H1 (cell line): ENCODE measurements around the gene TARDBP. TPM values are rescaled to one million over a fixed set of nuclear protein-coding genes. Genes with fewer than 3 reads are reported as not detected.

Experiments
- CTCF ChIA-PET: fragments of 300-600 bp; sonication (Branson Sonifier 250); formaldehyde crosslinking; loops from one replicate; lab custom pipeline; 2021; ENCODE audit not compliant: partially characterized antibody; lab: Charles Lee
- POLR2A ChIA-PET: fragments of 300-600 bp; sonication (Branson Sonifier 250); formaldehyde crosslinking; loops from one replicate; lab custom pipeline; 2021; ENCODE audit warnings: inconsistent platforms; ENCODE audit not compliant: partially characterized antibody; lab: Charles Lee
- DNase-seq, 2 experiments: peaks; one replicate each; pipeline versions ENCODE4 v3.0.0 to v3.0.0-alpha.2; 2010 to 2022; ENCODE audit warnings: low spot score in 2 of 2, low read depth in 1 of 2, mixed read lengths in 1 of 2
- FAIRE-seq: peaks from 2 replicates; lab custom pipeline; 2011; peaks lifted over from hg19 to GRCh38; lab: Jason Lieb, UNC
- H2AFZ ChIP-seq: 2 replicates; pipeline ENCODE4 v1.8.1; 2012; ENCODE audit warnings: low read length, inconsistent platforms
- H2AK5ac ChIP-seq: 2 replicates; pipeline ENCODE4 v1.6.1; 2013; ENCODE audit warnings: low read depth, low read length
- H2BK120ac ChIP-seq: replicated peaks from 2 replicates; pipeline ENCODE3; 2013; ENCODE audit warnings: low read depth, low read length, inconsistent platforms
- H2BK12ac ChIP-seq: 2 replicates; pipeline ENCODE4 v1.6.1; 2013; ENCODE audit warnings: low read depth, low read length
- H2BK15ac ChIP-seq: 2 replicates; pipeline ENCODE4 v1.6.1; 2013; ENCODE audit warnings: low read length
- H2BK20ac ChIP-seq: 2 replicates; pipeline ENCODE4 v1.6.1; 2013; ENCODE audit warnings: low read length
- H2BK5ac ChIP-seq: 2 replicates; pipeline ENCODE4 v1.6.1; 2013; ENCODE audit warnings: low read depth, low read length
- H3K14ac ChIP-seq: 2 replicates; pipeline ENCODE4 v1.6.1; 2013; ENCODE audit warnings: inconsistent platforms; ENCODE audit not compliant: insufficient read length
- H3K18ac ChIP-seq: 2 replicates; pipeline ENCODE4 v1.6.1; 2013; ENCODE audit warnings: low read length; ENCODE audit errors: extremely low read depth
- H3K23ac ChIP-seq: 2 replicates; pipeline ENCODE4 v1.6.1; 2013; ENCODE audit warnings: inconsistent platforms; ENCODE audit not compliant: insufficient read length
- H3K23me2 ChIP-seq: 2 replicates; pipeline ENCODE4 v1.6.1; 2013; ENCODE audit warnings: low read depth, low read length
- H3K27ac ChIP-seq: 2 replicates; pipeline ENCODE4 v1.6.1; 2011; ENCODE audit warnings: low read depth, low read length, inconsistent platforms
- H3K27me3 ChIP-seq, 4 experiments: replicated peaks in 1 of 4; 1 replicate in 1 of 4; 2 replicates in 3 of 4; pipeline versions ENCODE4 v1.6.1 to v1.8.1; 2011 to 2013; ENCODE audit warnings: low read length in 3 of 4, mild to moderate bottlenecking in 3 of 4, inconsistent platforms in 2 of 4, mixed read lengths in 2 of 4, moderate library complexity in 1 of 4; ENCODE audit not compliant: control insufficient read depth in 3 of 4, insufficient read depth in 3 of 4; ENCODE audit errors: extremely low read depth in 1 of 4
- H3K36me3 ChIP-seq, 4 experiments: 2 replicates each; pipeline versions ENCODE4 v1.6.1 to v1.8.1; 2011 to 2013; ENCODE audit warnings: mild to moderate bottlenecking in 4 of 4, low read length in 3 of 4, moderate library complexity in 2 of 4, control low read depth in 1 of 4, inconsistent platforms in 1 of 4; ENCODE audit not compliant: insufficient read depth in 4 of 4, control insufficient read depth in 2 of 4
- H3K4ac ChIP-seq: replicated peaks from 2 replicates; pipeline ENCODE3; 2013; ENCODE audit warnings: low read length, low read depth, mixed read lengths, inconsistent platforms; ENCODE audit not compliant: insufficient read length
- H3K4me1 ChIP-seq, 4 experiments: replicated peaks in 1 of 4; 1 replicate in 1 of 4; 2 replicates in 3 of 4; pipeline versions ENCODE4 v1.6.1 to v1.8.1; 2011 to 2013; ENCODE audit warnings: low read length in 3 of 4, inconsistent platforms in 2 of 4, mixed read lengths in 1 of 4; ENCODE audit not compliant: insufficient read depth in 4 of 4, control insufficient read depth in 3 of 4
- H3K4me2 ChIP-seq, 2 experiments: 2 replicates each; pipeline versions ENCODE4 v1.6.1 to v1.8.1; 2011 to 2013; ENCODE audit warnings: low read depth in 2 of 2, low read length in 2 of 2, control low read depth in 1 of 2, inconsistent platforms in 1 of 2, mild to moderate bottlenecking in 1 of 2; ENCODE audit not compliant: insufficient read depth in 1 of 2
- H3K4me3 ChIP-seq, 4 experiments: fragments of 200-600, 300-600 bp in 1 of 4; sonication (generic), shearing (Covaris generic), sonication (Bioruptor Twin) in 1 of 4; 2 replicates each; pipeline versions ENCODE4 v1.5.1 to v1.8.1; 2011 to 2016; ENCODE audit warnings: low read length in 4 of 4, low read depth in 3 of 4, control low read depth in 2 of 4, inconsistent platforms in 2 of 4, mild to moderate bottlenecking in 2 of 4, mixed read lengths in 1 of 4, moderate library complexity in 1 of 4; ENCODE audit not compliant: insufficient read depth in 2 of 4; ENCODE audit errors: extremely low read depth in 1 of 4
- H3K56ac ChIP-seq: replicated peaks from 2 replicates; pipeline ENCODE3; 2013; ENCODE audit warnings: low read depth, mild to moderate bottlenecking, mixed read lengths, low read length, inconsistent platforms; ENCODE audit not compliant: insufficient read length
- H3K79me1 ChIP-seq: 2 replicates; pipeline ENCODE4 v1.6.1; 2013; ENCODE audit warnings: low read depth, low read length, control low read depth
- H3K79me2 ChIP-seq, 2 experiments: 2 replicates each; pipeline versions ENCODE4 v1.6.1 to v1.8.1; 2012 to 2013; ENCODE audit warnings: low read length in 2 of 2, mild to moderate bottlenecking in 2 of 2, inconsistent platforms in 1 of 2; ENCODE audit not compliant: insufficient read depth in 2 of 2, control insufficient read depth in 1 of 2
- H3K9ac ChIP-seq, 4 experiments: replicated peaks in 1 of 4; 1 replicate in 1 of 4; 2 replicates in 3 of 4; pipeline versions ENCODE4 v1.6.1 to v1.8.1; 2011 to 2013; ENCODE audit warnings: low read depth in 3 of 4, low read length in 3 of 4, control low read depth in 2 of 4, mild to moderate bottlenecking in 2 of 4, moderate library complexity in 2 of 4, inconsistent platforms in 1 of 4; ENCODE audit errors: extremely low read depth in 1 of 4
- H3K9me3 ChIP-seq, 2 experiments: 2 replicates each; pipeline versions ENCODE4 v1.6.1 to v1.8.1; 2012 to 2013; ENCODE audit warnings: mild to moderate bottlenecking in 2 of 2, moderate library complexity in 2 of 2, control low read depth in 1 of 2, inconsistent platforms in 1 of 2, low read depth in 1 of 2, low read length in 1 of 2, mixed read lengths in 1 of 2; ENCODE audit not compliant: insufficient read depth in 2 of 2
- H4K20me1 ChIP-seq, 2 experiments: replicated peaks in 1 of 2; 2 replicates each; pipeline versions ENCODE3 to v1.8.1; 2011 to 2013; ENCODE audit warnings: inconsistent platforms in 2 of 2, low read length in 2 of 2, mild to moderate bottlenecking in 1 of 2; ENCODE audit not compliant: insufficient read depth in 2 of 2, control insufficient read depth in 1 of 2
- H4K5ac ChIP-seq: 2 replicates; pipeline ENCODE4 v1.6.1; 2013; ENCODE audit warnings: low read length, low read depth, mixed read lengths, inconsistent platforms; ENCODE audit not compliant: insufficient read length
- H4K8ac ChIP-seq: 2 replicates; pipeline ENCODE4 v1.8.0; 2013; ENCODE audit warnings: mild to moderate bottlenecking, moderate library complexity, low read length, inconsistent platforms; ENCODE audit not compliant: insufficient read depth; ENCODE audit errors: extremely low read depth
- H4K91ac ChIP-seq: replicated peaks from 2 replicates; pipeline ENCODE3; 2013; ENCODE audit warnings: low read length, mixed read lengths, inconsistent platforms; ENCODE audit not compliant: insufficient read length
- CHD2 ChIP-seq: IDR thresholded peaks from 2 replicates; pipeline ENCODE4 v1.6.1; 2012; ENCODE audit warnings: low read length, improper control_type of control experiment
- CREB1 ChIP-seq: IDR thresholded peaks from 2 replicates; pipeline ENCODE4 v1.6.1; 2012; ENCODE audit warnings: inconsistent platforms
- E2F6 ChIP-seq: IDR thresholded peaks from 2 replicates; pipeline ENCODE4 v1.6.1; 2012; ENCODE audit warnings: inconsistent platforms
- GABPA ChIP-seq: IDR thresholded peaks from 2 replicates; pipeline ENCODE4 v1.6.1; 2011; ENCODE audit warnings: mild to moderate bottlenecking, low read length, moderate library complexity, borderline replicate concordance; ENCODE audit not compliant: insufficient read depth
- RAD21 ChIP-seq, 2 experiments: IDR thresholded peaks in 1 of 2; conservative IDR thresholded peaks in 1 of 2; 2 replicates each; pipeline ENCODE4 v1.6.1; 2011; ENCODE audit warnings: low read depth in 2 of 2, low read length in 2 of 2, improper control_type of control experiment in 1 of 2, inconsistent platforms in 1 of 2, mild to moderate bottlenecking in 1 of 2, moderate library complexity in 1 of 2
- RFX5 ChIP-seq: IDR thresholded peaks from 2 replicates; pipeline ENCODE4 v1.6.1; 2011; ENCODE audit warnings: low read depth, low read length, improper control_type of control experiment, borderline replicate concordance
- RXRA ChIP-seq: IDR thresholded peaks from 2 replicates; pipeline ENCODE4 v1.6.1; 2011; ENCODE audit warnings: low read depth, mild to moderate bottlenecking, low read length, moderate library complexity; ENCODE audit not compliant: insufficient read depth
- SUZ12 ChIP-seq: fragments of 200-600 bp; sonication (generic); IDR thresholded peaks from 2 replicates; pipeline ENCODE4 v1.6.1; 2012; ENCODE audit warnings: mild to moderate bottlenecking, inconsistent platforms, low read length, moderate library complexity, mixed read lengths
- TAF1 ChIP-seq: IDR thresholded peaks from 2 replicates; pipeline ENCODE4 v1.6.1; 2011; ENCODE audit warnings: mild to moderate bottlenecking, low read depth, low read length
- TBP ChIP-seq: IDR thresholded peaks from 2 replicates; pipeline ENCODE4 v1.6.1; 2011; ENCODE audit warnings: low read depth, low read length, improper control_type of control experiment
- YY1 ChIP-seq: IDR thresholded peaks from 2 replicates; pipeline ENCODE4 v1.6.1; 2011; ENCODE audit warnings: low read depth, mild to moderate bottlenecking, low read length
- WGBS, 2 experiments: shearing (Covaris generic) in 1 of 2; methylation state at CpG; one replicate each; pipeline versions ENCODE4 v1.1.6 to v1.1.7; 2013 to 2015; ENCODE audit warnings: low lambda C conversion rate in 2 of 2, mixed read lengths in 2 of 2, inconsistent platforms in 1 of 2, low coverage in 1 of 2, missing lambda C conversion rate in 1 of 2; ENCODE audit not compliant: insufficient replicate concordance in 2 of 2, insufficient coverage in 1 of 2, insufficient read length in 1 of 2; ENCODE audit errors: extremely low coverage in 1 of 2, missing lambda C conversion rate in 1 of 2; 5-methylcytosine and 5-hydroxymethylcytosine counted together
- polyA plus RNA-seq, 7 experiments: library from polyadenylated mRNA; depleted of rRNA in 3 of 7; stranded (reverse) in 5 of 7; unstranded in 2 of 7; fragments of >200 nt in 5 of 7; fragments of 200-250 nt in 2 of 7; gene quantifications; 1 replicate in 5 of 7; 2 replicates in 1 of 7; 4 replicates in 1 of 7; pipeline versions ENCODE4 v1.2.1 to v1.2.3, GENCODE V29; 2011 to 2013; ENCODE audit warnings: missing spikeins in 2 of 7, mixed read lengths in 2 of 7
- total RNA-seq: library from RNA; stranded (reverse); fragmentation: NEBNext Ultra II Directional; extraction: Animal tissue kit (Norgen Biotek cat#: 25700); gene quantifications from 2 replicates; pipeline ENCODE4 v1.2.1, GENCODE V29; 2021
- TF ChIP-seq, protein P1 (sequence below): IDR thresholded peaks from 2 replicates; pipeline ENCODE4 v1.6.1; 2011; ENCODE audit warnings: low read depth, mild to moderate bottlenecking, low read length; ENCODE audit not compliant: insufficient read depth

The TARDBP gene
- total and polyA plus RNA-seq, 2 of the 8 experiments (the other 6 are each of a cell fraction or from before 2014, with no cell fraction given), result 144 to 240 TPM

DNA sequence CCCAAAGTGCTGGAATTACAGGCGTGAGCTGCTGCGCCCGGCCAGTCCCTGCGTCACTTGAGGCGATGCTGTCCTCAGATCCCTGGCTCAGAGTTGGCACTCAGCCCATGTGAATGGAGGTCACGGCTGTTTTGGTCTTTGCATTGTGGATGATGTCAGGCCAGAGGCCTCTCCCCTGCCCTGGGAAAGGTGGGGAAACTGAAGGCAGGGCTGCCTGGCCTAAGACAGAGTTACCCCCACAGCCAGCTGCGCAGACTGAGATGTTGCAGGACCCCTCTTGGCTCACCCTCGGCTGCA, 33.8 kb downstream of the TARDBP start:
- WGBS, 2 experiments, result 93% methylated on average over 8 of the region's 8 CpGs; no CpG with 5 or more reads in 1 of the 2 experiments
- no peaks in the 10 kb centered on the region for H3K9me3 ChIP-seq

More for the DNA sequence above, 33.8 kb downstream of the TARDBP start:
- no peak overlapping the region for H2BK120ac ChIP-seq
- H3K36me3 ChIP-seq, result no peaks in the 10 kb centered on the region
- no peak for DNase-seq
- no peak overlapping the region for H4K91ac ChIP-seq
- no peak overlapping the region for H2AK5ac ChIP-seq
- no peak overlapping the region for H4K5ac ChIP-seq
- TF ChIP-seq, protein P1, sequence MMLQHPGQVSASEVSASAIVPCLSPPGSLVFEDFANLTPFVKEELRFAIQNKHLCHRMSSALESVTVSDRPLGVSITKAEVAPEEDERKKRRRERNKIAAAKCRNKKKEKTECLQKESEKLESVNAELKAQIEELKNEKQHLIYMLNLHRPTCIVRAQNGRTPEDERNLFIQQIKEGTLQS, result no peak
- TF ChIP-seq RAD21 (IDR thresholded peaks at IDR 0.05 in 1 of 2, conservative IDR thresholded peaks at IDR 0.05 in 1 of 2; ENCODE audit: low read depth in 2 of 2, low read length in 2 of 2) (no peak), TBP (no peak), CHD2 (no peak), GABPA (no peak), YY1 (no peak), TAF1 (no peak), RFX5 (no peak), E2F6 (no peak), RXRA (no peak), CREB1 (no peak), SUZ12 (no peak)
- TF ChIP-seq, all 59 proteins: peak for 0
- no peak overlapping the region for H3K4ac ChIP-seq
- H3K79me2 ChIP-seq, result no peaks in the 10 kb centered on the region
- H3K27me3 ChIP-seq, result no peaks in the 10 kb centered on the region
- CTCF ChIA-PET, result interaction anchor here (2.0 to 14.5 kb wide), 2 partner anchors 9 to 15 kb away, joined by 7 to 168 read pairs; no protein-coding TSS in a partner anchor
- H3K18ac ChIP-seq, result no peak overlapping the region
- POLR2A ChIA-PET, result interaction anchor here (0.8 to 2.6 kb wide), 5 partner anchors 9 to 172 kb away, joined by 3 to 9 read pairs (median 3); no protein-coding TSS in a partner anchor
- no peak overlapping the region for H3K56ac ChIP-seq
- H2AFZ ChIP-seq, result no peak overlapping the region
- H4K20me1 ChIP-seq, result peaks cover 0 to 7% of the 10 kb centered on the region in 2 experiments
- H3K9ac ChIP-seq, result no peak overlapping the region
- H3K23ac ChIP-seq, result no peak overlapping the region
- peaks cover 14% of the 10 kb centered on the region; the same call in 1 of the 2 replicates for H3K23me2 ChIP-seq
- no peak overlapping the region for H2BK20ac ChIP-seq
- H3K14ac ChIP-seq, result no peak overlapping the region
- H2BK12ac ChIP-seq, result no peak overlapping the region
- H2BK5ac ChIP-seq, result no peak overlapping the region
- no peak for FAIRE-seq
- H3K79me1 ChIP-seq, result no peaks in the 10 kb centered on the region
- no peak overlapping the region for H3K27ac ChIP-seq
- H2BK15ac ChIP-seq, result no peak overlapping the region
- H3K4me1 ChIP-seq, result peaks cover 0 to 10% (median 1%) of the 10 kb centered on the region in 4 experiments; a peak in 4 of 7 replicates
- H3K4me2 ChIP-seq, result no peak overlapping the region
- H3K4me3 ChIP-seq, result no peak overlapping the region
- no peak overlapping the region for H4K8ac ChIP-seq
